ENCODE measurements around the gene C10orf71.

GRCh38 chr10:49366460-49366859 lies 67.5 kb downstream of the C10orf71 start:
- no peak for TF ChIP-seq TCF7L2 (IDR thresholded peaks at IDR 0.05; ENCODE audit: low read depth, low read length)
- TF ChIP-seq CTCF (IDR thresholded peaks at IDR 0.05), result no peak
- no peak for TF ChIP-seq POLR2AphosphoS5 (IDR thresholded peaks at IDR 0.05; ENCODE audit: low read depth, low read length)
- TF ChIP-seq REST (IDR thresholded peaks at IDR 0.05; ENCODE audit: insufficient read depth in 1 of 2, low read depth in 2 of 2, low read length in 1 of 2), result no peak
